Adrenal gland (tissue), 12 donors: ENCODE data around the gene ACTA1. TPM values are rescaled to one million over a fixed set of nuclear protein-coding genes. Genes with fewer than 3 reads are reported as not detected.

Experiments used
- DNase-seq, 7 donors: peaks; one replicate each; pipeline ENCODE4 v3.0.0-alpha.2; 2019 to 2020
- H3K27ac ChIP-seq, 5 donors: fragments of 200-600 bp; sonication (generic) in 4 of 5; 1 replicate in 3 of 5; 2 replicates in 2 of 5; pipeline versions ENCODE4 v1.5.1 to v1.8.0; 2016 to 2020; ENCODE audit warnings: mild to moderate bottlenecking in 1 of 5
- H3K27me3 ChIP-seq: fragments of 200-600 bp; 2 replicates; pipeline ENCODE4 v1.8.0; 2021
- H3K36me3 ChIP-seq, 2 donors: fragments of 200-600 bp; replicated peaks in 1 of 2; 1 replicate in 1 of 2; 2 replicates in 1 of 2; pipeline versions ENCODE4 v1.5.1 to v1.8.0; 2018 to 2022
- H3K4me1 ChIP-seq, 2 donors: fragments of 200-600 bp; replicated peaks in 1 of 2; 1 replicate in 1 of 2; 2 replicates in 1 of 2; pipeline versions ENCODE4 v1.5.1 to v1.8.0; 2018 to 2021
- H3K4me3 ChIP-seq, 4 donors: fragments of 200-600 bp; sonication (generic) in 3 of 4; one replicate each; pipeline ENCODE4 v1.5.1; 2016 to 2018
- H3K9me3 ChIP-seq, 3 donors: fragments of 200-600 bp; sonication (generic) in 1 of 3; replicated peaks in 1 of 3; 1 replicate in 2 of 3; 2 replicates in 1 of 3; pipeline versions ENCODE4 v1.5.1 to v1.8.0; 2016 to 2021
- POLR2A ChIP-seq, 2 donors: fragments of 450-650 bp; IDR thresholded peaks; one replicate each; pipeline ENCODE4 v1.6.1; 2017; ENCODE audit warnings: antibody characterized with exemption in 2 of 2, mild to moderate bottlenecking in 2 of 2, moderate library complexity in 1 of 2
- WGBS, 4 donors: extraction: QIAGEN DNeasy Blood & Tissue Kit in 2 of 4; methylation state at CpG; one replicate each; pipeline versions ENCODE4 v1.1.5 to v1.1.7; 2013 to 2017; 5-methylcytosine and 5-hydroxymethylcytosine counted together
- intact Hi-C, 2 donors: fragments of 100-400 bp; cut with DNase I; formaldehyde crosslinking; loops; one replicate each; pipeline versions ENCODE4 v1.14.1 to v1.15.0; 2022 to 2023
- polyA plus RNA-seq, 3 donors: library from polyadenylated mRNA; stranded (reverse); fragments of 200-250 nt in 2 of 3; fragments of 350-450 nt in 1 of 3; fragmentation: Illumina TruSeq in 1 of 3; extraction: RNeasy Lipid Tissue Mini Kit (QIAGEN cat#74804) in 1 of 3; gene quantifications; one replicate each; pipeline ENCODE4 v1.2.3, GENCODE V29; 2013 to 2014
- total RNA-seq, 9 donors: library from RNA; depleted of rRNA in 4 of 9; stranded (reverse); fragments of >200 nt in 4 of 9; fragments of 120-200 nt in 1 of 9; fragmentation: NEBNext Ultra II Directional in 1 of 9; extraction: Animal tissue kit (Norgen Biotek cat#: 25700) in 1 of 9; gene quantifications; one replicate each; pipeline versions ENCODE4 v1.1.0 to v1.2.4, GENCODE V29; 2013 to 2023
- TF ChIP-seq, protein P1 (sequence below), 6 experiments: fragments of 450-650 bp in 4 of 6; fragments of 200-600 bp in 2 of 6; sonication (generic) in 1 of 6; IDR thresholded peaks; 1 replicate in 5 of 6; 2 replicates in 1 of 6; pipeline versions ENCODE4 v1.5.1 to v1.8.0; 2016 to 2021; ENCODE audit warnings: antibody characterized with exemption in 6 of 6, mild to moderate bottlenecking in 2 of 6, moderate library complexity in 1 of 6
- donor health status: healthy with polysubstance abuse.
- donor health status: Bipolar disorder and iron deficiency.
- donor health status: DM: yes; HTN: yes; CAD: no.
- donor health status: DM: no; HTN: no; CAD: no.
- donor health status: DM: no; HTN: no; CAD: no.
- donor health status: DM: yes; HTN: yes; CAD: no.

Gene ACTA1
- total and polyA plus RNA-seq, 12 donors: 0.14 to 53.3 (median 1.1) TPM; not detected in 4

DNA sequence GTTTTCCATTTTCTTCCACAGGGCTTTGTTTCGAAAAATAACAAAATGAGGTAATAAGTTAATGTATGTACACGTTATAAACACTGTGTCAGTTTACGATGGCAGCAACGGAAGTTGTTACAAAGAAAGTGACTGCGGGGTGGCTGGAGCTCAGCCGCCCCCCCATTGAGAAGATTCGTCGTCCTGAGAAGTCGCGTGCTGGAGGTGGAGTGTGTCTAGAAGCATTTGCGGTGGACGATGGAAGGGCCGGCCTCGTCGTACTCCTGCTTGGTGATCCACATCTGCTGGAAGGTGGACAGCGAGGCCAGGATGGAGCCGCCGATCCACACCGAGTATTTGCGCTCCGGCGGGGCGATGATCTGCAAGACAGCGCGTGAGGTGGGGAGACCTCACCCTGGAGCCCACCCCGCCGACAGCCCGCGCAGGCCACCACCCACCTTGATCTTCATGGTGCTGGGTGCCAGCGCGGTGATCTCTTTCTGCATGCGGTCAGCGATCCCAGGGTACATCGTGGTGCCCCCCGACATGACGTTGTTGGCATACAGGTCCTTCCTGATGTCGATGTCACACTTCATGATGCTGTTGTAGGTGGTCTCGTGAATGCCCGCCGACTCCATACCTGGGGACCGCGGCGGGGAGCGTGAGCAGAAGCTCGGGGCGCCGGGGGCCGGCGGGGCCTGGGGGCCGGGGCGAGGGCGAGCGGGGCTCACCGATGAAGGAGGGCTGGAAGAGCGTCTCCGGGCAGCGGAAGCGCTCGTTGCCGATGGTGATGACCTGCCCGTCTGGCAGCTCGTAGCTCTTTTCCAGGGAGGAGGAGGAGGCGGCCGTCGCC lies 2.4 kb downstream of the ACTA1 start:
- Histone ChIP-seq H3K4me1 (peaks cover 0 to 18% of the 10 kb centered on the region in 2 donors), H3K4me3 (peak overlapping the region in 1 of 4 donors; percentile 29), H3K27ac (no peak overlapping the region), H3K27me3 (peaks cover 68% of the 10 kb centered on the region), H3K9me3 (no peaks in the 10 kb centered on the region), H3K36me3 (no peaks in the 10 kb centered on the region)
- no peak for TF ChIP-seq POLR2A (IDR thresholded peaks at IDR 0.05)
- TF ChIP-seq, protein P1, sequence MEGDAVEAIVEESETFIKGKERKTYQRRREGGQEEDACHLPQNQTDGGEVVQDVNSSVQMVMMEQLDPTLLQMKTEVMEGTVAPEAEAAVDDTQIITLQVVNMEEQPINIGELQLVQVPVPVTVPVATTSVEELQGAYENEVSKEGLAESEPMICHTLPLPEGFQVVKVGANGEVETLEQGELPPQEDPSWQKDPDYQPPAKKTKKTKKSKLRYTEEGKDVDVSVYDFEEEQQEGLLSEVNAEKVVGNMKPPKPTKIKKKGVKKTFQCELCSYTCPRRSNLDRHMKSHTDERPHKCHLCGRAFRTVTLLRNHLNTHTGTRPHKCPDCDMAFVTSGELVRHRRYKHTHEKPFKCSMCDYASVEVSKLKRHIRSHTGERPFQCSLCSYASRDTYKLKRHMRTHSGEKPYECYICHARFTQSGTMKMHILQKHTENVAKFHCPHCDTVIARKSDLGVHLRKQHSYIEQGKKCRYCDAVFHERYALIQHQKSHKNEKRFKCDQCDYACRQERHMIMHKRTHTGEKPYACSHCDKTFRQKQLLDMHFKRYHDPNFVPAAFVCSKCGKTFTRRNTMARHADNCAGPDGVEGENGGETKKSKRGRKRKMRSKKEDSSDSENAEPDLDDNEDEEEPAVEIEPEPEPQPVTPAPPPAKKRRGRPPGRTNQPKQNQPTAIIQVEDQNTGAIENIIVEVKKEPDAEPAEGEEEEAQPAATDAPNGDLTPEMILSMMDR (IDR thresholded peaks at IDR 0.05): no peak
- 6 to 10% (median 7%) methylated on average over 11 to 65 of the region's 65 CpGs for WGBS, 4 donors
- intact Hi-C loops: no loop called here
- DNase-seq: no peak

DNA sequence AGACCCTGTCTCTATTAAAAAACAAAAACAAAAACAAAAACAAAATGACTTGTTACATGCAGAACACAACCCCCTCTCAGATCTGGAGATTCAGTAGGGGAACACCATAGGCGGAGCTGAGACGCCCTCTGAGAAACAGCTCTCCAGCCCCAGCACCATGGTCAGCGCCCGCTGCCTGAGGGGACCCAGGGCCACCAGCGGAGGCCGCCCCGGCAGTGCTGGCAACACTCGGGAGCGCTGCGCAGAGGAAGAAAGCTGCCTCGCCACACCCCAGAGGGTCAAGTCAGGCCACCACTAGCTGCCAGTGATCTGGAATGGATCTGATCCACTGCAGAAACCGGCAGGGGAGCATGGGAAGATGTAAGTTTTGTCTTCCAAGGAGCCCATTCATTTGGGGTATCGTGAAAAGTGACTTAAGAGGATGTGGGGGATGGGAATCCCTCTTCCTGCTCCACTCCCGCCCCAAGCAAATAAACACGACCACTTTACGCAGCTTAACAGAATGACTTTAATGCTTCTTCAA lies 3.1 kb downstream of the ACTA1 start:
- Histone ChIP-seq H3K36me3 (no peaks in the 10 kb centered on the region), H3K27ac (no peak overlapping the region), H3K9me3 (no peaks in the 10 kb centered on the region), H3K27me3 (peaks cover 74% of the 10 kb centered on the region), H3K4me1 (peaks cover 0 to 18% of the 10 kb centered on the region in 2 donors), H3K4me3 (no peak overlapping the region)
- DNase-seq: peak in 6 of 7 donors; percentile 52 to 68 (median 60)
- TF ChIP-seq POLR2A (IDR thresholded peaks at IDR 0.05): no peak
- TF ChIP-seq, protein P1 (IDR thresholded peaks at IDR 0.05): no peak
- intact Hi-C loops: no loop called here
- WGBS, 4 donors: 0 to 9% (median 3%) methylated on average over 8 to 16 of the region's 16 CpGs

DNA sequence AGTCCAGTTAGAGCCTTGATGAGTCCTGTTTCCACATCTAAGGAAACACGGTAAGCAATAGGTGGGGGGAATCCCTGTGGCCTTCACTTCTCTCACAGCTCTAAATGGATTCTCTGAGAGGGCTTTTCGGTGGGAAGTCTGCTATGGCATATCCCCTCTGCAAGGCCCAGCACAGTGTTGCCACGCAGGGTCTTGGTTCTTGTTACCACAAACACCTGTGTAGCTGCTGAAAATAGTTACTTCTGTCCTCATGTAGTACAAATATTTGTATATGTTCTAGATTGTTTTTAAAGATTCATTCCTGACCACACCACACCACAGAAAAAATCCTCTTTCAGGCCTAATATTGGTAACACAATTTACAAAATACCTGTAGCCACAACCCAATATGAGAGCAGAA lies 5.6 kb downstream of the ACTA1 start:
- no peak for DNase-seq
- Histone ChIP-seq H3K9me3 (no peaks in the 10 kb centered on the region), H3K4me3 (no peak overlapping the region), H3K4me1 (peaks cover 0 to 18% of the 10 kb centered on the region in 2 donors), H3K27ac (no peak overlapping the region), H3K36me3 (no peaks in the 10 kb centered on the region), H3K27me3 (peaks cover 56% of the 10 kb centered on the region)
- WGBS, 4 donors: 67 to 81% (median 76%) methylated on average over 3 of the region's 3 CpGs
- TF ChIP-seq POLR2A (IDR thresholded peaks at IDR 0.05): no peak
- TF ChIP-seq, protein P1 (IDR thresholded peaks at IDR 0.05): no peak
- intact Hi-C loops: no loop called here

DNA sequence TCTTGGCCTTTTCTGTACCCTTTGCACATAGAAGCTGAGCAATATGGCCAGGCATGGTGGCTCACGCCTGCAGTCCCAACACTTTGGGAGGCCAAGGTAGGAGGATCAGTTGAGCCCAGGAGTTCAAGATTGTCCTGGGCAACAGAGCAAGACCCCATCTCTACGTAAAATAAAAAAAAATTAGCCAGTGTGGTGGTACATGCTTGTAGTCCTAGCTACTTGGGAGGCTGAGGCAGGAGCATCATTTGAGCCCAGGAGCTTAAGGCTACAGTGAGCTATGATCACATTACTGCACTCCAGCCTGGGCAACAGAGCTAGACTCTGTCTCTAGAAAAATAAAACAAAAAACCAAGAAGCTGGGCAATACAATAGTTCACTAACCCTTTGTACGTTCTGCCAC lies 6.3 kb downstream of the ACTA1 start:
- Histone ChIP-seq H3K9me3 (no peaks in the 10 kb centered on the region), H3K36me3 (no peaks in the 10 kb centered on the region), H3K4me3 (no peak overlapping the region), H3K27ac (no peak overlapping the region), H3K4me1 (peaks cover 0 to 18% of the 10 kb centered on the region in 2 donors), H3K27me3 (peaks cover 50% of the 10 kb centered on the region)
- 70 to 92% (median 78%) methylated on average over 3 of the region's 3 CpGs for WGBS, 4 donors
- intact Hi-C loops: no loop called here
- TF ChIP-seq, protein P1 (IDR thresholded peaks at IDR 0.05): no peak
- TF ChIP-seq POLR2A (IDR thresholded peaks at IDR 0.05): no peak
- DNase-seq: no peak
